DOHH2 (cell line): ENCODE data around the gene GSK3B.

ENCODE experiments used
- EZH2phosphoT487 ChIP-seq: fragments of 200-600 bp; sonication (generic); IDR thresholded peaks from 2 replicates; pipeline ENCODE4 v1.6.1; 2017; ENCODE audit warnings: borderline replicate concordance, mild to moderate bottlenecking, antibody characterized with exemption, low read length, moderate library complexity, mixed read lengths
- TF ChIP-seq, protein P1 (sequence below): fragments of 200-600 bp; sonication (generic); IDR thresholded peaks from one replicate; pipeline ENCODE4 v1.5.1; 2014; ENCODE audit warnings: antibody characterized with exemption, mild to moderate bottlenecking, low read depth, low read length; ENCODE audit not compliant: poor library complexity, severe bottlenecking

- TF ChIP-seq, protein P1, sequence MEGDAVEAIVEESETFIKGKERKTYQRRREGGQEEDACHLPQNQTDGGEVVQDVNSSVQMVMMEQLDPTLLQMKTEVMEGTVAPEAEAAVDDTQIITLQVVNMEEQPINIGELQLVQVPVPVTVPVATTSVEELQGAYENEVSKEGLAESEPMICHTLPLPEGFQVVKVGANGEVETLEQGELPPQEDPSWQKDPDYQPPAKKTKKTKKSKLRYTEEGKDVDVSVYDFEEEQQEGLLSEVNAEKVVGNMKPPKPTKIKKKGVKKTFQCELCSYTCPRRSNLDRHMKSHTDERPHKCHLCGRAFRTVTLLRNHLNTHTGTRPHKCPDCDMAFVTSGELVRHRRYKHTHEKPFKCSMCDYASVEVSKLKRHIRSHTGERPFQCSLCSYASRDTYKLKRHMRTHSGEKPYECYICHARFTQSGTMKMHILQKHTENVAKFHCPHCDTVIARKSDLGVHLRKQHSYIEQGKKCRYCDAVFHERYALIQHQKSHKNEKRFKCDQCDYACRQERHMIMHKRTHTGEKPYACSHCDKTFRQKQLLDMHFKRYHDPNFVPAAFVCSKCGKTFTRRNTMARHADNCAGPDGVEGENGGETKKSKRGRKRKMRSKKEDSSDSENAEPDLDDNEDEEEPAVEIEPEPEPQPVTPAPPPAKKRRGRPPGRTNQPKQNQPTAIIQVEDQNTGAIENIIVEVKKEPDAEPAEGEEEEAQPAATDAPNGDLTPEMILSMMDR: no peak
- TF ChIP-seq EZH2phosphoT487: no peak
Measured at GRCh38 chr3:119893769-119894168, 200.5 kb downstream of the GSK3B start.
